GM19099 (cell line): ENCODE data around the gene GRIK1.

Experiments
- POLR2A ChIP-seq: IDR thresholded peaks from 3 replicates; pipeline ENCODE4 v1.6.1; 2011; ENCODE audit warnings: low read depth; ENCODE audit not compliant: insufficient read length; ENCODE audit errors: extremely low read depth

Gene GRIK1

GRCh38 chr21:29738730-29739129 lies 201.1 kb downstream of the GRIK1 start:
- no peak for TF ChIP-seq POLR2A

- no peak for TF ChIP-seq POLR2A
Measured at GRCh38 chr21:29737186-29737585, 202.6 kb downstream of the GRIK1 start.

GRCh38 chr21:29730281-29730680 lies 209.5 kb downstream of the GRIK1 start:
- TF ChIP-seq POLR2A: no peak

- TF ChIP-seq POLR2A: no peak
Measured at GRCh38 chr21:29726044-29726443, 213.8 kb downstream of the GRIK1 start.

GRCh38 chr21:29725025-29725736 lies 214.6 kb downstream of the GRIK1 start:
- no peak for TF ChIP-seq POLR2A

- no peak for TF ChIP-seq POLR2A
Measured at GRCh38 chr21:29721964-29722363, 217.8 kb downstream of the GRIK1 start.

- no peak for TF ChIP-seq POLR2A
Measured at GRCh38 chr21:29721221-29721620, 218.6 kb downstream of the GRIK1 start.

- no peak for TF ChIP-seq POLR2A
Measured at GRCh38 chr21:29719521-29719920, 220.3 kb downstream of the GRIK1 start.

- no peak for TF ChIP-seq POLR2A
Measured at GRCh38 chr21:29718081-29718815, 221.5 kb downstream of the GRIK1 start.

- TF ChIP-seq POLR2A: no peak
Measured at GRCh38 chr21:29717659-29718058, 222.1 kb downstream of the GRIK1 start.

- no peak for TF ChIP-seq POLR2A
Measured at GRCh38 chr21:29716753-29717152, 223.0 kb downstream of the GRIK1 start.

GRCh38 chr21:29715089-29715488 lies 224.7 kb downstream of the GRIK1 start:
- no peak for TF ChIP-seq POLR2A

GRCh38 chr21:29712818-29713217 lies 227.0 kb downstream of the GRIK1 start:
- no peak for TF ChIP-seq POLR2A

GRCh38 chr21:29711236-29711635 lies 228.6 kb downstream of the GRIK1 start:
- TF ChIP-seq POLR2A: no peak

GRCh38 chr21:29710498-29710897 lies 229.3 kb downstream of the GRIK1 start:
- TF ChIP-seq POLR2A: no peak

GRCh38 chr21:29708401-29708800 lies 231.4 kb downstream of the GRIK1 start:
- TF ChIP-seq POLR2A: no peak
